Erythroblast (primary cell): ENCODE measurements around the gene CDK11B.

Experiments used
- GATA1 ChIP-seq: IDR thresholded peaks from 2 replicates; pipeline ENCODE4 v1.6.1; 2011; ENCODE audit warnings: low read depth, mild to moderate bottlenecking, control low read depth, low read length, moderate library complexity
- POLR2A ChIP-seq: IDR thresholded peaks from 2 replicates; pipeline ENCODE4 v1.6.1; 2011; ENCODE audit warnings: mild to moderate bottlenecking, low read length

DNA sequence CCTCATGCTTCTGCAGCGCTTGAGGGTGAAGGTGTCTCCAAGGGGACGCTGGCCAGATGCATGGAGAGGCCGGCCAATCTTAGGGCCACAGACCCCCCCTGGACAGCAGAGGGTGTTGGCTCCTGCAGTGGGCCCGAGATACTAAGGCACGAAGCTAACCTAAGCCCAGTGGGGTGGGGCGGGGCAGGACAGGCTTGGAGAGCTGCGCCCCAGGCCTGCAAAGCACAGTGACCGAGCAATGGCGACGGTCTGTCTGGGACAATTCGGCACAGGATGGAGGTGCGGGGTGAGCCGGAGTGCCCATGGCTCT is 60.1 kb downstream of the CDK11B start:
- TF ChIP-seq POLR2A (no peak), GATA1 (no peak)
